GM13977 (cell line): Measurements from ENCODE around the gene ESYT1.

Experiments
- DNase-seq: peaks from one replicate; pipeline ENCODE4 v3.0.0; 2012; ENCODE audit warnings: low spot score
- CTCF ChIP-seq: IDR thresholded peaks from 2 replicates; pipeline ENCODE4 v1.5.1; 2012; ENCODE audit warnings: mild to moderate bottlenecking, control low read depth; ENCODE audit not compliant: insufficient read depth; ENCODE audit errors: extremely low read depth, missing control alignments
- in situ Hi-C: fragments of 300-500 bp; cut with MboI; formaldehyde crosslinking; loops from one replicate; pipeline ENCODE4 v1.12.0; 2022; ENCODE audit warnings: low sequenced_read_pairs, low pct_unique_long_range_greater_than_20kb, mixed read lengths, inconsistent platforms; ENCODE audit not compliant: unreplicated experiment

The ESYT1 gene

GRCh38 chr12:56087220-56087619 lies 40.8 kb upstream of the ESYT1 start:
- peak; percentile 2 for DNase-seq
- TF ChIP-seq CTCF: no peak

GRCh38 chr12:56097738-56098137 lies 30.3 kb upstream of the ESYT1 start:
- in situ Hi-C loops: no loop called here
- TF ChIP-seq CTCF: no peak
- DNase-seq: no peak

More at GRCh38 chr12:56087220-56087619, 40.8 kb upstream of the ESYT1 start:
- in situ Hi-C loops: no loop called here

- TF ChIP-seq CTCF: no peak
- in situ Hi-C loops: no loop called here
- no peak for DNase-seq
Observed at GRCh38 chr12:56098592-56098991, 29.5 kb upstream of the ESYT1 start.

- TF ChIP-seq CTCF: no peak
- no peak for DNase-seq
- in situ Hi-C loops: no loop called here
Observed at GRCh38 chr12:56099787-56100186, 28.3 kb upstream of the ESYT1 start.

GRCh38 chr12:56101045-56101444 lies 27.0 kb upstream of the ESYT1 start:
- in situ Hi-C loops: no loop called here
- no peak for DNase-seq
- no peak for TF ChIP-seq CTCF

GRCh38 chr12:56102683-56103065 lies 25.4 kb upstream of the ESYT1 start:
- in situ Hi-C loops: no loop called here
- no peak for TF ChIP-seq CTCF
- DNase-seq: no peak
